Measurements from ENCODE around the gene SMIM7. TPM values are rescaled to one million over a fixed set of nuclear protein-coding genes. Genes with fewer than 3 reads are reported as not detected.

Gene SMIM7
- polyA plus RNA-seq (2013, experiment 1 of 2): 52.5 TPM
- 49.0 TPM for polyA plus RNA-seq (2013, experiment 2 of 2)

GRCh38 chr19:16659832-16660708 is at the start of gene SMIM7:
SMIM7 (minus strand) TSS chr19:16660144; CDS start chr19:16660110, 34 bp downstream.
- Histone ChIP-seq H3K4me3 (ENCODE audit: low read length) (peak within 1 kb of the TSS; percentile 85), H3K27ac (ENCODE audit: low read depth, low read length) (peak within 1 kb of the TSS; percentile 76), H4K8ac (ENCODE audit: low read depth, low read length) (peak within 1 kb of the TSS; percentile 44), H3K18ac (ENCODE audit: low read length) (peak within 1 kb of the TSS; percentile 62), H3K27me3 (ENCODE audit: insufficient read depth, low read length, poor library complexity) (peaks cover 6% of the 10 kb centered on the region), H4K5ac (ENCODE audit: low read length) (no peak within 1 kb of the TSS), H3K9ac (ENCODE audit: low read length) (peak within 1 kb of the TSS; percentile 92), H3K79me1 (ENCODE audit: low read length) (peaks cover 11% of the 10 kb centered on the region), H2BK120ac (ENCODE audit: low read depth, low read length) (peak within 1 kb of the TSS; percentile 16), H3K4me1 (ENCODE audit: control insufficient read depth, low read depth, low read length) (no peaks in the 10 kb centered on the region), H3K4ac (ENCODE audit: low read depth, low read length) (peak within 1 kb of the TSS; percentile 44), H3K56ac (ENCODE audit: low read length) (peak within 1 kb of the TSS; percentile 95), H3K23ac (ENCODE audit: low read length) (peak within 1 kb of the TSS; percentile 48), H3K79me2 (ENCODE audit: control insufficient read depth, insufficient read depth, low read length) (peaks cover 10% of the 10 kb centered on the region), H3K4me2 (ENCODE audit: low read length) (peak within 1 kb of the TSS; percentile 87), H2AK5ac (ENCODE audit: low read length) (no peak within 1 kb of the TSS), H3K36me3 (ENCODE audit: control insufficient read depth, insufficient read depth, low read length) (peaks cover 2% of the 10 kb centered on the region), H2BK5ac (ENCODE audit: low read length) (peak within 1 kb of the TSS; percentile 85), H2BK15ac (replicated peaks; ENCODE audit: low read depth) (no peak within 1 kb of the TSS)
- peak; percentile 99 for DNase-seq
- no CpG with 5 or more reads among the region's 60 CpGs for WGBS (ENCODE audit: extremely low coverage, insufficient coverage, low lambda C conversion rate)

- no peaks in the 10 kb centered on the region for H3K79me2 ChIP-seq (ENCODE audit: control insufficient read depth, insufficient read depth, low read length)
- no peak overlapping the region for H2BK5ac ChIP-seq (ENCODE audit: low read length)
- H3K23ac ChIP-seq (ENCODE audit: low read length): no peak overlapping the region
- no peaks in the 10 kb centered on the region for H3K27me3 ChIP-seq (ENCODE audit: insufficient read depth, low read length, poor library complexity)
- no peak overlapping the region for H4K8ac ChIP-seq (ENCODE audit: low read depth, low read length)
- H3K4ac ChIP-seq (ENCODE audit: low read depth, low read length): no peak overlapping the region
- H3K36me3 ChIP-seq (ENCODE audit: control insufficient read depth, insufficient read depth, low read length): no peaks in the 10 kb centered on the region
- no peak overlapping the region for H3K9ac ChIP-seq (ENCODE audit: low read length)
- no peak overlapping the region for H3K4me3 ChIP-seq (ENCODE audit: low read length)
- no peak overlapping the region for H4K5ac ChIP-seq (ENCODE audit: low read length)
- no peak overlapping the region for H2BK15ac ChIP-seq (replicated peaks; ENCODE audit: low read depth)
- H2AK5ac ChIP-seq (ENCODE audit: low read length): no peak overlapping the region
- no peak overlapping the region for H3K18ac ChIP-seq (ENCODE audit: low read length)
- no peaks in the 10 kb centered on the region for H3K4me1 ChIP-seq (ENCODE audit: control insufficient read depth, low read depth, low read length)
- H3K4me2 ChIP-seq (ENCODE audit: low read length): no peak overlapping the region
- no peak overlapping the region for H3K56ac ChIP-seq (ENCODE audit: low read length)
- no peak overlapping the region for H2BK120ac ChIP-seq (ENCODE audit: low read depth, low read length)
- no peak for DNase-seq
- no peaks in the 10 kb centered on the region for H3K79me1 ChIP-seq (ENCODE audit: low read length)
- H3K27ac ChIP-seq (ENCODE audit: low read depth, low read length): no peak overlapping the region
- no CpG with 5 or more reads among the region's 4 CpGs for WGBS (ENCODE audit: extremely low coverage, insufficient coverage, low lambda C conversion rate)
These were observed 43.7 kb upstream of the SMIM7 start for GRCh38 chr19:16703677-16704076.

GRCh38 chr19:16702123-16702522 is 42.2 kb upstream of the SMIM7 start:
- no peak overlapping the region for H4K8ac ChIP-seq (ENCODE audit: low read depth, low read length)
- no peaks in the 10 kb centered on the region for H3K79me1 ChIP-seq (ENCODE audit: low read length)
- H3K56ac ChIP-seq (ENCODE audit: low read length): no peak overlapping the region
- no peaks in the 10 kb centered on the region for H3K4me1 ChIP-seq (ENCODE audit: control insufficient read depth, low read depth, low read length)
- H2BK5ac ChIP-seq (ENCODE audit: low read length): no peak overlapping the region
- H3K27me3 ChIP-seq (ENCODE audit: insufficient read depth, low read length, poor library complexity): no peaks in the 10 kb centered on the region
- H3K27ac ChIP-seq (ENCODE audit: low read depth, low read length): no peak overlapping the region
- H3K79me2 ChIP-seq (ENCODE audit: control insufficient read depth, insufficient read depth, low read length): no peaks in the 10 kb centered on the region
- H4K5ac ChIP-seq (ENCODE audit: low read length): no peak overlapping the region
- H3K4me3 ChIP-seq (ENCODE audit: low read length): no peak overlapping the region
- no peaks in the 10 kb centered on the region for H3K36me3 ChIP-seq (ENCODE audit: control insufficient read depth, insufficient read depth, low read length)
- DNase-seq: peak; percentile 19
- H3K23ac ChIP-seq (ENCODE audit: low read length): no peak overlapping the region
- no peak overlapping the region for H3K18ac ChIP-seq (ENCODE audit: low read length)
- no peak overlapping the region for H2BK120ac ChIP-seq (ENCODE audit: low read depth, low read length)
- no peak overlapping the region for H3K4me2 ChIP-seq (ENCODE audit: low read length)
- no CpG with 5 or more reads among the region's 6 CpGs for WGBS (ENCODE audit: extremely low coverage, insufficient coverage, low lambda C conversion rate)
- no peak overlapping the region for H2AK5ac ChIP-seq (ENCODE audit: low read length)
- no peak overlapping the region for H3K4ac ChIP-seq (ENCODE audit: low read depth, low read length)
- H3K9ac ChIP-seq (ENCODE audit: low read length): no peak overlapping the region
- H2BK15ac ChIP-seq (replicated peaks; ENCODE audit: low read depth): no peak overlapping the region

- Histone ChIP-seq H2BK120ac (ENCODE audit: low read depth, low read length) (no peak overlapping the region), H3K36me3 (ENCODE audit: control insufficient read depth, insufficient read depth, low read length) (no peaks in the 10 kb centered on the region), H3K56ac (ENCODE audit: low read length) (no peak overlapping the region), H3K27ac (ENCODE audit: low read depth, low read length) (no peak overlapping the region), H3K18ac (ENCODE audit: low read length) (no peak overlapping the region), H3K79me1 (ENCODE audit: low read length) (no peaks in the 10 kb centered on the region), H4K8ac (ENCODE audit: low read depth, low read length) (no peak overlapping the region), H2BK5ac (ENCODE audit: low read length) (no peak overlapping the region), H2AK5ac (ENCODE audit: low read length) (no peak overlapping the region), H3K23ac (ENCODE audit: low read length) (no peak overlapping the region), H3K4me3 (ENCODE audit: low read length) (no peak overlapping the region), H3K4me1 (ENCODE audit: control insufficient read depth, low read depth, low read length) (no peaks in the 10 kb centered on the region), H3K4me2 (ENCODE audit: low read length) (no peak overlapping the region), H2BK15ac (replicated peaks; ENCODE audit: low read depth) (no peak overlapping the region), H3K27me3 (ENCODE audit: insufficient read depth, low read length, poor library complexity) (no peaks in the 10 kb centered on the region), H3K9ac (ENCODE audit: low read length) (no peak overlapping the region), H3K4ac (ENCODE audit: low read depth, low read length) (no peak overlapping the region), H4K5ac (ENCODE audit: low read length) (no peak overlapping the region), H3K79me2 (ENCODE audit: control insufficient read depth, insufficient read depth, low read length) (no peaks in the 10 kb centered on the region)
- no CpG with 5 or more reads among the region's 5 CpGs for WGBS (ENCODE audit: extremely low coverage, insufficient coverage, low lambda C conversion rate)
- no peak for DNase-seq
These were observed 39.0 kb upstream of the SMIM7 start for GRCh38 chr19:16698914-16699313.

GRCh38 chr19:16688084-16688483 is 28.1 kb upstream of the SMIM7 start:
- H4K5ac ChIP-seq (ENCODE audit: low read length): no peak overlapping the region
- H3K79me1 ChIP-seq (ENCODE audit: low read length): no peaks in the 10 kb centered on the region
- no peak overlapping the region for H3K18ac ChIP-seq (ENCODE audit: low read length)
- no peak overlapping the region for H2BK120ac ChIP-seq (ENCODE audit: low read depth, low read length)
- no peaks in the 10 kb centered on the region for H3K4me1 ChIP-seq (ENCODE audit: control insufficient read depth, low read depth, low read length)
- no peak overlapping the region for H3K9ac ChIP-seq (ENCODE audit: low read length)
- no peak overlapping the region for H3K4ac ChIP-seq (ENCODE audit: low read depth, low read length)
- no peaks in the 10 kb centered on the region for H3K36me3 ChIP-seq (ENCODE audit: control insufficient read depth, insufficient read depth, low read length)
- H2BK5ac ChIP-seq (ENCODE audit: low read length): no peak overlapping the region
- no peak overlapping the region for H3K23ac ChIP-seq (ENCODE audit: low read length)
- H2AK5ac ChIP-seq (ENCODE audit: low read length): no peak overlapping the region
- no peak overlapping the region for H3K27ac ChIP-seq (ENCODE audit: low read depth, low read length)
- H3K56ac ChIP-seq (ENCODE audit: low read length): no peak overlapping the region
- no peak overlapping the region for H3K4me2 ChIP-seq (ENCODE audit: low read length)
- no peak overlapping the region for H4K8ac ChIP-seq (ENCODE audit: low read depth, low read length)
- H3K79me2 ChIP-seq (ENCODE audit: control insufficient read depth, insufficient read depth, low read length): no peaks in the 10 kb centered on the region
- no peak for DNase-seq
- H3K4me3 ChIP-seq (ENCODE audit: low read length): no peak overlapping the region
- no peak overlapping the region for H2BK15ac ChIP-seq (replicated peaks; ENCODE audit: low read depth)
- no CpG with 5 or more reads among the region's 12 CpGs for WGBS (ENCODE audit: extremely low coverage, insufficient coverage, low lambda C conversion rate)
- H3K27me3 ChIP-seq (ENCODE audit: insufficient read depth, low read length, poor library complexity): no peaks in the 10 kb centered on the region

Data from mesendoderm (in vitro differentiated cells).